ENCODE data around the gene PAH.

The PAH gene

DNA sequence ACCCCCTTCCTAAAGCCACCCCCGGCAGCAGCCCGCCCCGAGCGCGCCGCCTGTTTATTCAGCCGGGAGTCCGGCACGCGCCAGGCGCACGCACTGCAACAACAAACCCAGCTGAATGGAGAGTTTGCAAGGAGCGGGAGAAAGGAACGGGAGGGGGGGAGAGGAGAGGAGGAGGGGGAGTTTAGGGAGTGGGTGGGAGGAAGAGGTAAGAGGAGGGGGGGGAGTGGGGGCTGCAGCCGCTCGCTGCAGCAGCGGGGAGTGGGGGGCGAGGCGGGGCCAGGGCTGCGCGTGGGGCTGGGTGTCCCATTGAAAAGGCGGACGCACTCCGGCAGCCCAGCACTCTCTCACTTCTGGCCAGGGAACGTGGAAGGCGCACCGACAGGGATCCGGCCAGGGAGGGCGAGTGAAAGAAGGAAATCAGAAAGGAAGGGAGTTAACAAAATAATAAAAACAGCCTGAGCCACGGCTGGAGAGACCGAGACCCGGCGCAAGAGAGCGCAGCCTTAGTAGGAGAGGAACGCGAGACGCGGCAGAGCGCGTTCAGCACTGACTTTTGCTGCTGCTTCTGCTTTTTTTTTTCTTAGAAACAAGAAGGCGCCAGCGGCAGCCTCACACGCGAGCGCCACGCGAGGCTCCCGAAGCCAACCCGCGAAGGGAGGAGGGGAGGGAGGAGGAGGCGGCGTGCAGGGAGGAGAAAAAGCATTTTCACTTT, 40.5 kb upstream of the PAH start, which contains the start of gene ASCL1:
Gene ASCL1 (plus strand): TSS at position 336 of the 712 bp plus-strand sequence. CDS start 571 bp downstream, outside the sequence.
- in situ Hi-C loops (cut with MboI; ENCODE audit: low sequenced_read_pairs, unreplicated experiment) = no loop called here

DNA sequence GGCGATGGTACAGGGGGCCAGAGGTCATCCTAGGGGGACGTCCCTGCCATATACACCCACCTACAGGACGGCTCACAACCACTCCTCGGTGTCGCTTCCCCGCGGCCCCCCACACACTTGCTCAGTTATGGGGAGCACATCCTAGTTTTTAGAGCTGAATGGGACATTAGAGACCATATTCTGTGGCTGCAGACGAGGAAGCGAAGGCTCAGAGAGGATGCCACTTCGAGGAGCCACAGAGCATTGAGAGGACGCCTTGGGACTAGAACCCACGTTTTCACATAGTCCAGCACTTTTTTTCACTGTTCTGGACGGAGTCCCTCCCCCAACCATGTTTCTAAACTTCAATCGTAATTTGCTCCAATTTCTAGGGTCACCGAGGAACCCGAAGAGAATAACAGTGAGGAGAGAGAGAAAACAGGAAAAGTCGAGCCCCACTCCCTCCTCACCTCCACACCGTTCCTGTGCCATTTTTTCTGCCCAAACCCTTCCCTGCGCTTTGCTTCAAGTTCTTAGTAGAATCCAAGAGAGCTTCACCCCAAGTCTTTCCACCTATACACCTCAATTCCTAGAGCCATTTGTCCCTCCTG, 39.8 kb upstream of the PAH start:
- in situ Hi-C loops (cut with MboI; ENCODE audit: low sequenced_read_pairs, unreplicated experiment) = no loop called here

More for the DNA sequence above, 40.5 kb upstream of the PAH start, which contains the start of gene ASCL1:
- peak; percentile 73 for DNase-seq (ENCODE audit: low spot score)
- TF ChIP-seq, protein P1, sequence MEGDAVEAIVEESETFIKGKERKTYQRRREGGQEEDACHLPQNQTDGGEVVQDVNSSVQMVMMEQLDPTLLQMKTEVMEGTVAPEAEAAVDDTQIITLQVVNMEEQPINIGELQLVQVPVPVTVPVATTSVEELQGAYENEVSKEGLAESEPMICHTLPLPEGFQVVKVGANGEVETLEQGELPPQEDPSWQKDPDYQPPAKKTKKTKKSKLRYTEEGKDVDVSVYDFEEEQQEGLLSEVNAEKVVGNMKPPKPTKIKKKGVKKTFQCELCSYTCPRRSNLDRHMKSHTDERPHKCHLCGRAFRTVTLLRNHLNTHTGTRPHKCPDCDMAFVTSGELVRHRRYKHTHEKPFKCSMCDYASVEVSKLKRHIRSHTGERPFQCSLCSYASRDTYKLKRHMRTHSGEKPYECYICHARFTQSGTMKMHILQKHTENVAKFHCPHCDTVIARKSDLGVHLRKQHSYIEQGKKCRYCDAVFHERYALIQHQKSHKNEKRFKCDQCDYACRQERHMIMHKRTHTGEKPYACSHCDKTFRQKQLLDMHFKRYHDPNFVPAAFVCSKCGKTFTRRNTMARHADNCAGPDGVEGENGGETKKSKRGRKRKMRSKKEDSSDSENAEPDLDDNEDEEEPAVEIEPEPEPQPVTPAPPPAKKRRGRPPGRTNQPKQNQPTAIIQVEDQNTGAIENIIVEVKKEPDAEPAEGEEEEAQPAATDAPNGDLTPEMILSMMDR (IDR thresholded peaks at IDR 0.05; ENCODE audit: borderline replicate concordance, control extremely low read depth, extremely low read depth, insufficient read depth, missing control alignments) = no peak

DNA sequence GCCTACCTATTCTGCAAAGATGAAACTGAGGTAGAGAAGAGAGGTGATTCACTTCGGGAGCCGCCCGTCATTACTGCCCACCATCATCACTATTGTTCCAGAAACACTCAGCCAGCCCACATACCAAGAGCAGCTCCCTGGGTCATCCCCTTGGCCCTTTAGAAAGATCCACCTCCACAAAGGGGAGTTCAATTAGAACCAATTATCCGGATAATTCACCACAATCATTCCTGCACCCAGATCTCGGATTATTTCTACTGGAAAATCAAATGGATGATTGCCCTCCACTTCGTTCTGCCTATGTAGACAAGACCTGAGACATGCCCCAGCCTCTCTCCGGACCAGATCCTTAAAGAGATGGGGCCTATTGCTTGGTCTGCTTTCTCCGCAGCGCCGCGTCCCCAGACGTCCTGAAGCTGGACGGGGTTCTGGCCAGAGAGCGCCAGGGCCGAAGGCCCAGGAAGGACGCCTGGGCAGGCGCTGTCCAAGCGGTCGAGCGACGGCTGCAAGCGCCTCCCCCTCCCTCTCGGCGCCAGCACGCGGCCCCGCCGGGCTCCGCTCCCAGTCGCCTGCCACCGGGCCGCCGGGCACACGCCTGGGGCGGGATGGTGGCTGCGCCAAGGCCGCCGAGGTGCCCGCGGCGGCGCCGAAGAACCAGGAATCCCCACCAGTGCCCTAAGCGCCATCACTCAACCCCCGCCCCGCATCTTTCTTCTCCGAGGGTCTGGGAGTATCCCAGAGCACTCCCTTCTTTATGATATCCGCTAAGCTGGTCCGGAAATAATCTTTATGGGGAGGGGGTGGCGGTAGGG, 39.1 kb upstream of the PAH start:
- TF ChIP-seq, protein P1 (IDR thresholded peaks at IDR 0.05; ENCODE audit: borderline replicate concordance, control extremely low read depth, extremely low read depth, insufficient read depth, missing control alignments) = no peak
- in situ Hi-C loops (cut with MboI; ENCODE audit: low sequenced_read_pairs, unreplicated experiment) = no loop called here
- no peak for DNase-seq (ENCODE audit: low spot score)

More for the DNA sequence above, 39.8 kb upstream of the PAH start:
- TF ChIP-seq, protein P1 (IDR thresholded peaks at IDR 0.05; ENCODE audit: borderline replicate concordance, control extremely low read depth, extremely low read depth, insufficient read depth, missing control alignments) = no peak
- DNase-seq (ENCODE audit: low spot score) = no peak

DNA sequence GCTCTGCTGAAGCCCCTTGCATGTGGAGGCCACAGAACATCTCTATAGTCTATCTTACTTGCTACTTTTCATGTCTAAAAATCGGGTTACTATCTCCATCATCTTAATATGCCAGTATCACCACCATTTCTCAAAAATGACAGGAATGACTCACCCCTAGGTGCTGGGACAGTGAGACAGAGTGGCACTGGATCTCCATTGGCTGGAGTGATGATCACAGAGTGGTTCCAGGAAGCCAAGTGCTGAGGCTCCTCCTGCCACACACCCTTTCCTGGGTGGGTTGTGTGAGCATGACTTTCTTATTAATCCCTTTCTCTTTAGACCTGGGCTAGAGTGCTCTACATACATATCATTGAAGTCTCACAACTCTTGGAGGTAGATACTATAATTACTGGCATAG, 37.1 kb upstream of the PAH start:
- TF ChIP-seq, protein P1 (IDR thresholded peaks at IDR 0.05; ENCODE audit: borderline replicate concordance, control extremely low read depth, extremely low read depth, insufficient read depth, missing control alignments) = no peak
- no peak for DNase-seq (ENCODE audit: low spot score)
- in situ Hi-C loops (cut with MboI; ENCODE audit: low sequenced_read_pairs, unreplicated experiment) = no loop called here

DNA sequence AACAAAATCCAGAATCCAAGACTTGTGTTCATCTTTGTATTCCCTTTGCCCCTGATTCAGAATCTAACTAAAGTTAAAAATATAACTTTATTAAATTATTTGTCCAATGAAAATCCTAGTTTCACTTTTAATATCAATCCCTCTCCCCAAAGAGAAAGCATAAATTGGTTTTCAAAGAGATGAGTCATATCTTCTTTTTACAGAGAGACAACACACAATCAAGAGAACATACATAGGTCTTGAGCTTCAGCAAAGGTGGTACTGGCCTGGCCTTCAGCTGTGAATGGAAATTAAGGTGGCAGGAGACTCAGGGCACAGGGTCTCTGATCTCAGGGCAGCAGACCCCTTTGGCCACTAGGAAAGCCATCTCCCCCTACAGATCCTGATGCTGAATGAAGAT, 36.2 kb upstream of the PAH start:
- no peak for DNase-seq (ENCODE audit: low spot score)
- TF ChIP-seq, protein P1 (IDR thresholded peaks at IDR 0.05; ENCODE audit: borderline replicate concordance, control extremely low read depth, extremely low read depth, insufficient read depth, missing control alignments) = no peak
- in situ Hi-C loops (cut with MboI; ENCODE audit: low sequenced_read_pairs, unreplicated experiment) = no loop called here

DNA sequence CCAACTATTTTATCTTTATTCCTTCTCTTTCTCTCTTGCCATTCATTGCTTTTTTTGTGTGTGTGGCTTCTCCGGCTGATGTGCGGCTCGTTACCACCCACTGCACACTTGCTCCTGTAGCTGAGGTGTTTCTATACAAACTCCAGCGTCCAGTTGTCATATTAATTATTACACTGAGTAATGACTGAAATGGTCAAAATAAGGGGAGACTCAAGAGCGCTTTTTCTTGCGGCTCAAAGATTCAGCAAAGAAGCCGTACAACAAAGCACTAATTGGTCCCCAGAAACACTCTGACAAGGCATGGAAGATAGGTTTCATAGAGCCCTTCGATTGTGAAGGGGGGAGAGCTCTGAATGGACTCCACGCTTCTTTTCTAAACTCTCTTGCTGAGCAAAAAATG, 34.8 kb upstream of the PAH start:
- in situ Hi-C loops (cut with MboI; ENCODE audit: low sequenced_read_pairs, unreplicated experiment) = no loop called here
- TF ChIP-seq, protein P1 (IDR thresholded peaks at IDR 0.05; ENCODE audit: borderline replicate concordance, control extremely low read depth, extremely low read depth, insufficient read depth, missing control alignments) = no peak
- no peak for DNase-seq (ENCODE audit: low spot score)

Data from GM13976 (cell line).